K562 (cell line): ENCODE results near the gene MYO10. TPM values are rescaled to one million over a fixed set of nuclear protein-coding genes. Genes with fewer than 3 reads are reported as not detected.
"Not testable (repeated sequence)": the region's sequence is repeated elsewhere in the genome, so short reads cannot be mapped to it uniquely, and the experiment has no call there.

Experiments used
- ATAC-seq: fragments of 200-7000 bp; cut with Tn5 transposase; 3 replicates; pipeline ENCODE4 v1.9.1; 2020; ENCODE audit warnings: moderate library complexity
- BruUV-seq: library from RNA; stranded (reverse); fragments of 400-500 nt; replicated peaks from 2 replicates; lab custom pipeline; 2021; lab: Mats Ljungman, UMichigan
- CTCF ChIA-PET: fragments of 300-600 bp; formaldehyde crosslinking; extraction: SDS; loops from one replicate; lab custom pipeline; 2021; ENCODE audit warnings: low intra/inter-chr PET ratio; lab: Yijun Ruan, JAX
- POLR2A ChIA-PET: fragments of 300-600, 350-650 bp; sonication (Branson Sonifier 250); formaldehyde crosslinking; extraction: SDS; loops from one replicate; lab custom pipeline; 2021; ENCODE audit warnings: antibody characterized with exemption, inconsistent platforms; lab: Yijun Ruan, JAX
- DNase-seq, 4 experiments: peaks; one replicate each; pipeline versions ENCODE4 v3.0.0 to v3.0.0-alpha.2; 2011 to 2018; ENCODE audit warnings: low spot score in 3 of 4, mixed read lengths in 3 of 4; ENCODE audit errors: extremely low read depth in 1 of 4
- FAIRE-seq: peaks from 2 replicates; lab custom pipeline; 2011; peaks lifted over from hg19 to GRCh38; lab: Jason Lieb, UNC
- H2AFZ ChIP-seq: 2 replicates; pipeline ENCODE4 v1.6.0; 2011; ENCODE audit warnings: low read depth, low read length, control low read depth, inconsistent platforms
- H3K27ac ChIP-seq: fragments of 200-600 bp; 3 replicates; pipeline ENCODE4 v1.8.0; 2011; ENCODE audit warnings: low read depth, mild to moderate bottlenecking, control low read depth, inconsistent platforms, low read length, moderate library complexity, mixed read lengths; ENCODE audit errors: extremely low read depth
- H3K27me3 ChIP-seq, 2 experiments: fragments of 300-600 bp in 1 of 2; 2 replicates in 1 of 2; 3 replicates in 1 of 2; pipeline versions ENCODE4 v1.6.0 to v1.8.0; 2011; ENCODE audit warnings: inconsistent platforms in 2 of 2, low read length in 2 of 2, mild to moderate bottlenecking in 1 of 2, mixed read lengths in 1 of 2, moderate library complexity in 1 of 2; ENCODE audit not compliant: control insufficient read depth in 2 of 2, insufficient read depth in 2 of 2
- H3K36me3 ChIP-seq: fragments of 300-600 bp; 3 replicates; pipeline ENCODE4 v1.8.0; 2011; ENCODE audit warnings: mild to moderate bottlenecking, low read length, inconsistent platforms; ENCODE audit not compliant: control insufficient read depth, insufficient read depth
- H3K4me1 ChIP-seq, 2 experiments: fragments of 200-600 bp in 1 of 2; replicated peaks in 1 of 2; 2 replicates in 1 of 2; 3 replicates in 1 of 2; pipeline versions ENCODE4 v1.5.1 to v1.8.0; 2011; ENCODE audit warnings: inconsistent platforms in 2 of 2, low read length in 2 of 2, mild to moderate bottlenecking in 1 of 2, mixed read lengths in 1 of 2, moderate library complexity in 1 of 2; ENCODE audit not compliant: control insufficient read depth in 2 of 2, insufficient read depth in 2 of 2
- H3K4me2 ChIP-seq: 2 replicates; pipeline ENCODE4 v1.6.1; 2011; ENCODE audit warnings: low read length, control low read depth, inconsistent platforms, mixed read lengths; ENCODE audit not compliant: insufficient read depth
- H3K4me3 ChIP-seq: fragments of 200-600 bp; sonication (generic), shearing (Covaris generic); 2 replicates; pipeline ENCODE4 v1.5.1; 2016; ENCODE audit warnings: control low read depth, inconsistent platforms
- H3K79me2 ChIP-seq: fragments of 200-600 bp; 3 replicates; pipeline ENCODE4 v1.8.0; 2011; ENCODE audit warnings: low read length, inconsistent platforms; ENCODE audit not compliant: control insufficient read depth, insufficient read depth
- H3K9ac ChIP-seq, 2 experiments: 2 replicates each; pipeline versions ENCODE4 v1.6.0 to v1.6.1; 2011; ENCODE audit warnings: low read depth in 2 of 2, low read length in 2 of 2, control low read depth in 1 of 2, inconsistent platforms in 1 of 2, mild to moderate bottlenecking in 1 of 2, mixed read lengths in 1 of 2; ENCODE audit not compliant: insufficient read depth in 1 of 2
- H3K9me1 ChIP-seq: one replicate; pipeline ENCODE4 v1.6.0; 2011; ENCODE audit warnings: inconsistent platforms, mild to moderate bottlenecking, low read length, moderate library complexity; ENCODE audit not compliant: control insufficient read depth, insufficient read depth
- H3K9me3 ChIP-seq: replicated peaks from 2 replicates; pipeline ENCODE4 v1.5.1; 2011; ENCODE audit warnings: low read depth, low read length, inconsistent platforms; ENCODE audit not compliant: control insufficient read depth, insufficient read depth
- H4K20me1 ChIP-seq: replicated peaks from 2 replicates; pipeline ENCODE4 v1.6.1; 2011; ENCODE audit warnings: low read length, inconsistent platforms, mixed read lengths; ENCODE audit not compliant: control insufficient read depth, insufficient read depth
- MEF2A ChIP-seq: IDR thresholded peaks from 2 replicates; pipeline ENCODE4 v1.6.1; 2011; ENCODE audit warnings: low read depth, mild to moderate bottlenecking, low read length, moderate library complexity; ENCODE audit not compliant: control insufficient read depth
- WGBS: fragments of 100-300 bp; shearing (Covaris generic); methylation state at CpG from one replicate; pipeline ENCODE4 v1.1.6; 2016; ENCODE audit warnings: low coverage, mixed read lengths; ENCODE audit not compliant: insufficient coverage; ENCODE audit errors: missing lambda C conversion rate; 5-methylcytosine and 5-hydroxymethylcytosine counted together
- in situ Hi-C: fragments of 300-500 bp; cut with MboI; formaldehyde crosslinking; loops from 4 replicates; pipeline ENCODE4 v1.15.0; 2018; ENCODE audit warnings: inconsistent platforms, mixed read lengths
- intact Hi-C: fragments of 100-400 bp; cut with micrococcal nuclease; formaldehyde crosslinking; loops from 2 replicates; pipeline ENCODE4 v1.14.2; 2022
- polyA plus RNA-seq, 8 experiments: library from polyadenylated mRNA; depleted of rRNA in 4 of 8; stranded (reverse) in 5 of 8; unstranded in 3 of 8; fragments of >200 nt; fragmentation: Nextera tagmentation in 2 of 8; fragmentation: Illumina TruSeq in 1 of 8; extraction: Ambion mirVana in 2 of 8; extraction: Trizol in 1 of 8; gene quantifications; 2 replicates each; pipeline versions ENCODE4 v1.2.1 to v1.2.3, GENCODE V29; 2011 to 2014; ENCODE audit warnings: inconsistent platforms in 1 of 8, missing spikeins in 1 of 8
- total RNA-seq, 7 experiments: library from RNA; depleted of rRNA in 6 of 7; stranded (reverse); fragments of >200 nt in 6 of 7; fragmentation: Illumina TruSeq in 2 of 7; extraction: Trizol in 2 of 7; gene quantifications; 2 replicates each; pipeline versions ENCODE4 v1.2.1 to v1.2.3, GENCODE V29; 2011 to 2021; ENCODE audit warnings: low replicate concordance in 1 of 7
- TF ChIP-seq, protein P1 (sequence below), 2 experiments: fragments of 450-650 bp in 1 of 2; IDR thresholded peaks; 2 replicates each; pipeline ENCODE4 v1.6.1; 2011 to 2017; ENCODE audit warnings: low read depth in 2 of 2, antibody characterized with exemption in 1 of 2, borderline replicate concordance in 1 of 2, low read length in 1 of 2, mild to moderate bottlenecking in 1 of 2, mixed read lengths in 1 of 2; ENCODE audit not compliant: control insufficient read depth in 1 of 2

Gene MYO10
- total and polyA plus RNA-seq, 9 of the 15 experiments (the other 6 are each of a cell fraction or from before 2014, with no cell fraction given) = 0.04 to 0.24 TPM; not detected in 7

DNA sequence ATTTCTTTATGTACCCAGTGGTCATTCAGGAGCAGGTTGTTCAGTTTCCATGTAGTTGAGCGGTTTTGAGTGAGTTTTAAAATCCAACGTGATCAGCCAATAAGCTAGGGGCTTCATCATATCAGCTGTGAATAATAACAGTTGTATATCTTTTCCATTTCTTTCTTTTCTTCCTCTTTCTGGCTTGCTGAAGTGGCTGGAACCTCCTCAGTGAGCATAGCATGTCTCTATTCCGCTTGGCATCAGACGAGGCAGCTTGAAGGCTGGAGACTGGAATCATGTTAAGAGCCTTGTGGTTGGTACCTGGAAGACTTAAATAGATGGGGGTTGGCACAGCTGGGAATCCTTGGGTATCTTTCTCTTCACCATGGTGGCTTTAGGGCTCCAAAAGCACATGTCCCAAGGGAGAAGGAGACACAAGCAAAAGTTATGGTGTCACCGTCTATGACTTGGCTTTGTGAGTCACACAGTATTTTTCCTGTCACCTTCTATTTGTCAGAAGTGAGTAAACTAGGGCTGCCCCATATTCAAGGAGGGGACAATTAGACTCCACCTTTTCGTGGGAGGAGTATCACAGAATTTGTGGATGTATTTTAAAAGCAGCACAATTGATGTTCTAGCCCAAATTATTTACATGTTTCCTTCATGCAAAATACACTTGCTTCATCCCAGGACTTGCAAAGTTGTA, 281.3 kb downstream of the MYO10 start:
- Histone ChIP-seq H3K4me2 (no peak overlapping the region), H3K27me3 (no peaks in the 10 kb centered on the region), H3K9me3 (no peaks in the 10 kb centered on the region), H3K79me2 (no peaks in the 10 kb centered on the region), H3K4me1 (no peaks in the 10 kb centered on the region), H3K27ac (no peak overlapping the region), H3K4me3 (no peak overlapping the region), H3K9ac (no peak overlapping the region), H3K9me1 (no peaks in the 10 kb centered on the region), H4K20me1 (no peaks in the 10 kb centered on the region)
- no TSS peak for BruUV-seq
- DNase-seq (no peak), FAIRE-seq (no peak)
- intact Hi-C loops = no loop called here
- CTCF ChIA-PET = no interaction called here
- POLR2A ChIA-PET = no interaction called here
- TF ChIP-seq, protein P1, sequence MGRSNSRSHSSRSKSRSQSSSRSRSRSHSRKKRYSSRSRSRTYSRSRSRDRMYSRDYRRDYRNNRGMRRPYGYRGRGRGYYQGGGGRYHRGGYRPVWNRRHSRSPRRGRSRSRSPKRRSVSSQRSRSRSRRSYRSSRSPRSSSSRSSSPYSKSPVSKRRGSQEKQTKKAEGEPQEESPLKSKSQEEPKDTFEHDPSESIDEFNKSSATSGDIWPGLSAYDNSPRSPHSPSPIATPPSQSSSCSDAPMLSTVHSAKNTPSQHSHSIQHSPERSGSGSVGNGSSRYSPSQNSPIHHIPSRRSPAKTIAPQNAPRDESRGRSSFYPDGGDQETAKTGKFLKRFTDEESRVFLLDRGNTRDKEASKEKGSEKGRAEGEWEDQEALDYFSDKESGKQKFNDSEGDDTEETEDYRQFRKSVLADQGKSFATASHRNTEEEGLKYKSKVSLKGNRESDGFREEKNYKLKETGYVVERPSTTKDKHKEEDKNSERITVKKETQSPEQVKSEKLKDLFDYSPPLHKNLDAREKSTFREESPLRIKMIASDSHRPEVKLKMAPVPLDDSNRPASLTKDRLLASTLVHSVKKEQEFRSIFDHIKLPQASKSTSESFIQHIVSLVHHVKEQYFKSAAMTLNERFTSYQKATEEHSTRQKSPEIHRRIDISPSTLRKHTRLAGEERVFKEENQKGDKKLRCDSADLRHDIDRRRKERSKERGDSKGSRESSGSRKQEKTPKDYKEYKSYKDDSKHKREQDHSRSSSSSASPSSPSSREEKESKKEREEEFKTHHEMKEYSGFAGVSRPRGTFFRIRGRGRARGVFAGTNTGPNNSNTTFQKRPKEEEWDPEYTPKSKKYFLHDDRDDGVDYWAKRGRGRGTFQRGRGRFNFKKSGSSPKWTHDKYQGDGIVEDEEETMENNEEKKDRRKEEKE (IDR thresholded peaks at IDR 0.05; ENCODE audit: borderline replicate concordance in 1 of 2, control insufficient read depth in 1 of 2, low read depth in 2 of 2, low read length in 1 of 2) = no peak
- no peak for TF ChIP-seq MEF2A
- TF ChIP-seq, all 486 proteins: peak for 0
- ATAC-seq = no peak
- Histone ChIP-seq H3K36me3 (no peaks in the 10 kb centered on the region), H2AFZ (no peak overlapping the region)
- 0% methylated on average over 6 of the region's 6 CpGs for WGBS
- in situ Hi-C loops = no loop called here

DNA sequence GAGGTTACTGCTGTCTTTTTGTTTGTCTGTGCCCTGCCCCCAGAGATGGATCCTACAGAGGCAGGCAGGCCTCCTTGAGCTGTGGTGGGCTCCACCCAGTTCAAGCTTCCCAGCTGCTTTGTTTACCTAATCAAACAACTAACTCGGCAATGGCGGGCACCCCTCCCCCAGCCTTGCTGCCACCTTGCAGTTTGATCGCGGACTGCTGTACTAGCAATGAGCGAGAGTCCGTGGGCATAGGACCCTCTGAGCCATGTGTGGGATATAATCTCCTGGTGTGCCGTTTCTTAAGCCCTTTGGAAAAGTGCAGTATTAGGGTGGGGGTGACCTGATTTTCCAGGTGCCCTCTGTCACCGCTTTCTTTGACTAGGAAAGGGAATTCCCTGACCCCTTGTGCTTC, 287.3 kb downstream of the MYO10 start:
- H3K4me1 ChIP-seq, DNase-seq, H3K79me2 ChIP-seq, H4K20me1 ChIP-seq, H3K27me3 ChIP-seq, intact Hi-C loops, CTCF ChIA-PET, in situ Hi-C loops, FAIRE-seq, H3K9me3 ChIP-seq, H3K4me3 ChIP-seq, H3K27ac ChIP-seq, POLR2A ChIA-PET, ATAC-seq, H3K9me1 ChIP-seq, BruUV-seq, H3K4me2 ChIP-seq, H3K36me3 ChIP-seq, H2AFZ ChIP-seq, H3K9ac ChIP-seq: not testable (repeated sequence)
- WGBS = under 1% methylated on average over 8 of the region's 8 CpGs
